ENCODE results near the gene TP53AIP1. TPM values are rescaled to one million over a fixed set of nuclear protein-coding genes. Genes with fewer than 3 reads are reported as not detected.

The TP53AIP1 gene
- total RNA-seq, 6 experiments from 2014 or later: 0.22 TPM; not detected in 5

DNA sequence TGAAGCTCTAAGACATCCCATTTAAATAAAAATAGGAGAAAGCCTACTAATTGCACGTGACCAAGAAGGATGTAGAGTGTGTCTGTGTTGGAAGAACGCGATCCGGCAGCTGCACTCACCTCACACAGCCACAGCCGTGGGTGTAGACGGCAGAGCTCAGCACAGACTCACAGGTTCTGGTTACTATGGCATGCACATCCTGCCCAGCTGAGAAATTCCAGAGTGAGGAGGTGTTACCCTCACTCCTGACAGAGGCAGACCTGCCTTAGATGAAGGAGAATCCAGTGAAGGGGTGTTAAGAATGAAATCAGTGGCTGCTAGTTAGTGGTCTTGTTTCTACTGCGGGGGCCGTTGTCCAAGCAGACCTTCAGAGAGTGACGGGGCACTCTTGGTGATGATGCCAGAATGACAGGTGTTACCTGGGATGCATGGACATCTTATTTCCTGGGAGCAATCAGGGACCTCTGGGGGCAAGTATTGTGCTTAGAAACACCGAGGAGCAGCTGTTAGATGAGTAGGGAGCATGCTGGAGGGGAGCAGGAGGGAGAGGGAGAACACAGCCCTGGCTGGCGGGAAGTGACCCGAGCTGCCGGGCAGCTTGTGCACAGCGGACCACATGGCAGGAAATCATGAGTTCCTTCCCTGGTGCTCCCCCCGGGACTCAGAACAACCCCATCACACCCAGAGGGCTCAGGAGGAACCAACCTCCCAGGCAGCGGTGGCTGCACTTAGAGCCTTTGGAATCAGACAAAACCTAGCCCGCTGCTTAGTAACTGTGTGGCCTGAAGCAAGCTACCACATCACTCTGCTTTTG lies 39.2 kb downstream of the TP53AIP1 start:
- ATAC-seq (peak in 3 of 4 donors; percentile 14 to 26 (median 25)), DNase-seq (peak in 1 of 3 donors; percentile 47)
- 70% methylated on average over 8 of the region's 17 CpGs for WGBS (ENCODE audit: insufficient coverage, low coverage, low lambda C conversion rate, missing lambda C conversion rate)

GRCh38 chr11:128902515-128903066 lies 40.1 kb downstream of the TP53AIP1 start:
- intact Hi-C loops (cut with DNase I): no loop called here
- no peaks in the 10 kb centered on the region for H3K9me3 ChIP-seq
- 85% methylated on average over 7 of the region's 10 CpGs for WGBS (ENCODE audit: insufficient coverage, low coverage, low lambda C conversion rate, missing lambda C conversion rate)
- no peaks in the 10 kb centered on the region for H3K36me3 ChIP-seq
- peaks cover 0 to 6% of the 10 kb centered on the region in 2 donors for H3K27me3 ChIP-seq
- DNase-seq (no peak), ATAC-seq (no peak)
- no peak overlapping the region for H3K27ac ChIP-seq
- no peak overlapping the region for H3K4me3 ChIP-seq
- peaks cover 0 to 43% (median 13%) of the 10 kb centered on the region in 4 donors for H3K4me1 ChIP-seq
- TF ChIP-seq CTCF (IDR thresholded peaks at IDR 0.05) (no peak), POLR2A (IDR thresholded peaks at IDR 0.05) (no peak)

More for the DNA sequence above, 39.2 kb downstream of the TP53AIP1 start:
- peaks cover 0 to 6% of the 10 kb centered on the region in 2 donors for H3K27me3 ChIP-seq
- no peak for TF ChIP-seq POLR2A (IDR thresholded peaks at IDR 0.05)
- TF ChIP-seq CTCF (IDR thresholded peaks at IDR 0.05): no peak
- peaks cover 0 to 34% (median 9%) of the 10 kb centered on the region in 4 donors for H3K4me1 ChIP-seq
- no peak overlapping the region for H3K27ac ChIP-seq
- H3K36me3 ChIP-seq: no peaks in the 10 kb centered on the region
- H3K4me3 ChIP-seq: no peak overlapping the region
- intact Hi-C loops (cut with DNase I): no loop called here
- H3K9me3 ChIP-seq: no peaks in the 10 kb centered on the region

GRCh38 chr11:128901653-128902514 lies 40.8 kb downstream of the TP53AIP1 start:
- TF ChIP-seq POLR2A (IDR thresholded peaks at IDR 0.05) (no peak), CTCF (IDR thresholded peaks at IDR 0.05) (no peak)
- DNase-seq: no peak
- no peak overlapping the region for H3K4me3 ChIP-seq
- H3K27ac ChIP-seq: no peak overlapping the region
- peaks cover 0 to 43% (median 13%) of the 10 kb centered on the region in 4 donors for H3K4me1 ChIP-seq
- no peak for ATAC-seq
- 52% methylated on average over 11 of the region's 29 CpGs for WGBS (ENCODE audit: insufficient coverage, low coverage, low lambda C conversion rate, missing lambda C conversion rate)
- H3K9me3 ChIP-seq: no peaks in the 10 kb centered on the region
- H3K36me3 ChIP-seq: no peaks in the 10 kb centered on the region
- intact Hi-C loops (cut with DNase I): no loop called here
- peaks cover 0 to 6% of the 10 kb centered on the region in 2 donors for H3K27me3 ChIP-seq

DNA sequence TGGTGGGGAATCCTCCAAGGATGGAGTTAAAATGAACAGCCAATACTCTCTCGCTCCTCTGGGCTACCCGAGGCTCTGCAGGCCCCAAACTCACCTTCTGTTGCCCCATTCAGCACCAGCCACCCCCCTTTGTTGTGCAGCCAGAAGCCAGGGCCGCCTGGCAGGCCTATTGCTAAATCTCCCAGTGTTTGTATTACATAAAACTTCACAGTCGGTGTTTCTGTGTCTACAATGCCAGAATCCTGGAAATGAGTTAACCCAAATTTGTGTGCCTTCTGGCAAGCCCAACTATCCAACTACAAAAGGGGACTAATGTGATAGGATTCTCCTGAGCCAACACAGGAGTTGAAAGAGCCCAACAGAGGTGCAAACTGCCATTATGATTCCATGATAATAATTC lies 42.2 kb downstream of the TP53AIP1 start:
- 15% methylated on average over 4 of the region's 4 CpGs for WGBS (ENCODE audit: insufficient coverage, low coverage, low lambda C conversion rate, missing lambda C conversion rate)
- H3K27ac ChIP-seq: no peak overlapping the region
- DNase-seq: peak; percentile 73 to 89 (median 82)
- no peaks in the 10 kb centered on the region for H3K27me3 ChIP-seq
- no peak for TF ChIP-seq CTCF (IDR thresholded peaks at IDR 0.05)
- no peak for TF ChIP-seq POLR2A (IDR thresholded peaks at IDR 0.05)
- H3K36me3 ChIP-seq: no peaks in the 10 kb centered on the region
- peaks cover 0 to 39% (median 14%) of the 10 kb centered on the region in 4 donors for H3K4me1 ChIP-seq
- H3K9me3 ChIP-seq: no peaks in the 10 kb centered on the region
- intact Hi-C loops (cut with DNase I): no loop called here
- H3K4me3 ChIP-seq: no peak overlapping the region
- peak; percentile 76 to 90 (median 78) for ATAC-seq
